Testis (tissue), 2 donors: ENCODE results near the gene XPNPEP1.

Experiments used
- CTCF ChIP-seq, 3 experiments: fragments of 450-650 bp in 2 of 3; fragments of 200-600 bp in 1 of 3; sonication (generic) in 1 of 3; IDR thresholded peaks; one replicate each; pipeline ENCODE4 v1.5.1; 2016 to 2019; ENCODE audit warnings: antibody characterized with exemption in 3 of 3, mild to moderate bottlenecking in 2 of 3, moderate library complexity in 1 of 3
- POLR2A ChIP-seq: fragments of 450-650 bp; IDR thresholded peaks from one replicate; pipeline ENCODE4 v1.6.1; 2017; ENCODE audit warnings: antibody characterized with exemption, mild to moderate bottlenecking, moderate library complexity

DNA sequence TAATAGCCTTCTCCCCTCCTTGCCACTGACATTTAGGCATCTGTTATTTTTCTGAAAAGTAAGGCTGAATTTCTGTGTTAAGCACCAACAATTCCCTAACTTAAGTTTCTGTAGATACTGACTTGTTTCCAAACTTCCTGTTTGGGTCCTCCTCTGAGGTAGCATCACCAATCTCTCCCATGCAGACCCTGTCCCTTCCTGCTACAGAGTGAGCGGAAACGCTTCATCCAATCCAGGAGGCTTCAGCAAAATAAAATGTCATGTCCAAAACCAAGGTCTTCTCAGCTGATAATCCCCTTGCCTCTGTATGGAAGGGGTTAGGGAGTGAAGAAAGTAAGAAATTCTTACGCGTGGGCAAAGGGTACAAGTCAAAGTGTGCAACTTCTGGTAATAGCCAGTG, 29.9 kb downstream of the XPNPEP1 start:
- no peak for TF ChIP-seq POLR2A
- TF ChIP-seq CTCF (IDR thresholded peaks at IDR 0.05): no peak
